ENCODE results near the gene PCDHGB3.

PCDHGB3 gene

DNA sequence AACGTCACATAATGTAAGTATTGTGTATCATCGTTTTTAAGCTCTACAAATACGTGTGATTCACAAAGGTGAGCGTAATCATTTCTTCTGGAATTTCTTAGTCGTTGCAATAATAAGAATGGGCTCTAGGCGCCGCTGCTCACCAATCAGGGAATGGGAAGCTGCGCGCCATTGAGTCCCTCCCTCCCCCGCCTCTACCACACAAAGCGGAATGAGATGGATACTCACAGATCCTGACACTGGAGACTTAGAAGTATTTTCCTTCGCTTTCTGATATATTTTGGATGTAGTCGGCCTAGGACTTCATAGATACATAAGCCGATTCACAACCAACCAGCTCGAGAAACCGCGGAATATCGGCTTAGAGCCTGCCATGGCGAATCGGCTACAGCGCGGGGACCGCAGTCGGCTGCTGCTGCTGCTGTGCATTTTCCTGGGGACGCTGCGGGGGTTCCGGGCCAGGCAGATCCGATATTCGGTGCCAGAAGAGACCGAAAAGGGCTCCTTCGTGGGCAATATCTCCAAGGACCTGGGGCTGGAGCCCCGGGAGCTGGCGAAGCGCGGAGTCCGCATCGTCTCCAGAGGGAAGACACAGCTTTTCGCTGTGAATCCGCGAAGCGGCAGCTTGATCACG is 50.9 kb downstream of the PCDHGB3 start, which contains the start of gene PCDHGA11:
Gene PCDHGA11, plus strand, starts transcription at position 197 of the 634 bp plus-strand sequence. Its CDS starts 177 bp downstream, at position 374.
- Histone ChIP-seq H3K27me3 (replicated peaks; ENCODE audit: control insufficient read depth, insufficient read depth, low read length, poor library complexity, severe bottlenecking) (peaks cover 67% of the 10 kb centered on the region), H3K4me3 (ENCODE audit: insufficient read depth, low read depth, low read length, poor library complexity, severe bottlenecking) (peak within 1 kb of the TSS; percentile 37), H3K36me3 (ENCODE audit: control insufficient read depth, insufficient read depth, low read length) (no peaks in the 10 kb centered on the region), H3K27ac (ENCODE audit: insufficient read depth, low read length, poor library complexity, severe bottlenecking) (no peak within 1 kb of the TSS), H3K4me1 (ENCODE audit: control insufficient read depth, insufficient read depth, low read length, poor library complexity, severe bottlenecking) (no peaks in the 10 kb centered on the region), H3K9me3 (ENCODE audit: control insufficient read depth, low read length) (peaks cover 14% of the 10 kb centered on the region)
- DNase-seq, result no peak

DNA sequence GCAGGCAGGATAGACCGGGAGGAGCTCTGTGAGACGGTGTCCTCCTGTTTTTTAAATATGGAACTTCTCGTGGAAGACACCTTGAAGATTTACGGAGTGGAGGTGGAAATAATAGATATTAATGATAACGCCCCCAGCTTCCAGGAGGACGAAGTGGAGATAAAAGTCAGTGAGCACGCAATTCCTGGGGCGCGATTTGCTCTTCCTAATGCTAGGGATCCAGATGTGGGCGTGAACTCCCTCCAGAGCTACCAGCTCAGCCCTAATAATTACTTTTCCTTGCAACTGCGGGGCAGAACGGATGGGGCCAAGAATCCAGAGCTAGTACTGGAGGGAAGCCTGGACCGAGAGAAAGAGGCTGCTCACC is 51.4 kb downstream of the PCDHGB3 start:
- H3K9me3 ChIP-seq (ENCODE audit: control insufficient read depth, low read length), result peaks cover 14% of the 10 kb centered on the region
- peaks cover 63% of the 10 kb centered on the region for H3K27me3 ChIP-seq (replicated peaks; ENCODE audit: control insufficient read depth, insufficient read depth, low read length, poor library complexity, severe bottlenecking)
- no peak overlapping the region for H3K4me3 ChIP-seq (ENCODE audit: insufficient read depth, low read depth, low read length, poor library complexity, severe bottlenecking)
- no peaks in the 10 kb centered on the region for H3K36me3 ChIP-seq (ENCODE audit: control insufficient read depth, insufficient read depth, low read length)
- H3K27ac ChIP-seq (ENCODE audit: insufficient read depth, low read length, poor library complexity, severe bottlenecking), result no peak overlapping the region
- no peak for DNase-seq
- no peaks in the 10 kb centered on the region for H3K4me1 ChIP-seq (ENCODE audit: control insufficient read depth, insufficient read depth, low read length, poor library complexity, severe bottlenecking)
